HCT116 (cell line): ENCODE data around the gene DEPDC4.

ENCODE experiments used
- CBX3 ChIP-seq: IDR thresholded peaks from 2 replicates; pipeline ENCODE4 v1.6.1; 2012; ENCODE audit warnings: low read depth
- CTCF ChIP-seq, 3 experiments: fragments of 200-600 bp in 1 of 3; sonication (generic) in 1 of 3; IDR thresholded peaks in 2 of 3; conservative IDR thresholded peaks in 1 of 3; 2 replicates each; pipeline ENCODE4 v1.5.1; 2012 to 2017; ENCODE audit warnings: low read depth in 2 of 3, low read length in 2 of 3, antibody characterized with exemption in 1 of 3, borderline replicate concordance in 1 of 3, control low read depth in 1 of 3, mild to moderate bottlenecking in 1 of 3, mixed read lengths in 1 of 3, mixed run types in 1 of 3, moderate library complexity in 1 of 3; ENCODE audit not compliant: insufficient read depth in 1 of 3
- EGR1 ChIP-seq: IDR thresholded peaks from 2 replicates; pipeline ENCODE4 v1.6.1; 2012; ENCODE audit warnings: low read depth
- EZH2 ChIP-seq: fragments of 200-600 bp; sonication (generic); IDR thresholded peaks from 2 replicates; pipeline ENCODE4 v1.6.1; 2017; ENCODE audit warnings: antibody characterized with exemption, mixed run types
- EZH2phosphoT487 ChIP-seq: fragments of 200-600 bp; IDR thresholded peaks from 2 replicates; pipeline ENCODE4 v1.6.1; 2018; ENCODE audit warnings: antibody characterized with exemption, borderline replicate concordance
- FOSL1 ChIP-seq: IDR thresholded peaks from 2 replicates; pipeline ENCODE4 v1.6.1; 2012; ENCODE audit warnings: low read depth
- JUND ChIP-seq: IDR thresholded peaks from 2 replicates; pipeline ENCODE4 v1.6.1; 2012
- POLR2A ChIP-seq: IDR thresholded peaks from 2 replicates; pipeline ENCODE4 v1.7.0; 2011; ENCODE audit warnings: borderline replicate concordance; ENCODE audit not compliant: insufficient read depth, insufficient read length; ENCODE audit errors: extremely low read depth
- POLR2AphosphoS5 ChIP-seq: IDR thresholded peaks from 2 replicates; pipeline ENCODE4 v1.6.1; 2011; ENCODE audit warnings: mild to moderate bottlenecking, low read depth, low read length, moderate library complexity
- RAD21 ChIP-seq: IDR thresholded peaks from 2 replicates; pipeline ENCODE4 v1.6.1; 2012; ENCODE audit warnings: low read depth, mild to moderate bottlenecking
- SP1 ChIP-seq: IDR thresholded peaks from 2 replicates; pipeline ENCODE4 v1.6.1; 2012; ENCODE audit warnings: low read depth
- ZBTB33 ChIP-seq: IDR thresholded peaks from 2 replicates; pipeline ENCODE4 v1.6.1; 2011; ENCODE audit warnings: mild to moderate bottlenecking, low read length, moderate library complexity; ENCODE audit not compliant: insufficient replicate concordance; ENCODE audit errors: extremely low read depth
- ZNF274 ChIP-seq: fragments of 200-500 bp; sonication (Bioruptor generic); IDR thresholded peaks from 2 replicates; pipeline ENCODE4 v1.6.1; 2014; ENCODE audit warnings: mild to moderate bottlenecking, low read depth, low read length, inconsistent platforms

- TF ChIP-seq SP1 (no peak), CTCF (IDR thresholded peaks at IDR 0.05 in 2 of 3, conservative IDR thresholded peaks at IDR 0.05 in 1 of 3; ENCODE audit: borderline replicate concordance in 1 of 3, insufficient read depth in 1 of 3, low read depth in 2 of 3, low read length in 2 of 3) (no peak), POLR2A (no peak), RAD21 (no peak), EZH2 (no peak), POLR2AphosphoS5 (peak; percentile 65), EZH2phosphoT487 (no peak), EGR1 (no peak), FOSL1 (no peak), ZNF274 (no peak), CBX3 (no peak), JUND (no peak), ZBTB33 (no peak)
Measured at GRCh38 chr12:100266585-100266834, 369 bp downstream of the DEPDC4 start.
